ENCODE results near the gene AMH. TPM values are rescaled to one million over a fixed set of nuclear protein-coding genes. Genes with fewer than 3 reads are reported as not detected.

AMH gene
- total RNA-seq, 1 donor from 2014 or later = 79.1 TPM

GRCh38 chr19:2207008-2207407, 42.1 kb upstream of the AMH start:
- peaks cover 7% of the 10 kb centered on the region for H3K36me3 Mint-ChIP-seq (ENCODE audit: low read depth)
- no peak for TF ChIP-seq CTCF (conservative IDR thresholded peaks at IDR 0.05)
- no peak overlapping the region for H3K27ac Mint-ChIP-seq (ENCODE audit: unreplicated experiment)

DNA sequence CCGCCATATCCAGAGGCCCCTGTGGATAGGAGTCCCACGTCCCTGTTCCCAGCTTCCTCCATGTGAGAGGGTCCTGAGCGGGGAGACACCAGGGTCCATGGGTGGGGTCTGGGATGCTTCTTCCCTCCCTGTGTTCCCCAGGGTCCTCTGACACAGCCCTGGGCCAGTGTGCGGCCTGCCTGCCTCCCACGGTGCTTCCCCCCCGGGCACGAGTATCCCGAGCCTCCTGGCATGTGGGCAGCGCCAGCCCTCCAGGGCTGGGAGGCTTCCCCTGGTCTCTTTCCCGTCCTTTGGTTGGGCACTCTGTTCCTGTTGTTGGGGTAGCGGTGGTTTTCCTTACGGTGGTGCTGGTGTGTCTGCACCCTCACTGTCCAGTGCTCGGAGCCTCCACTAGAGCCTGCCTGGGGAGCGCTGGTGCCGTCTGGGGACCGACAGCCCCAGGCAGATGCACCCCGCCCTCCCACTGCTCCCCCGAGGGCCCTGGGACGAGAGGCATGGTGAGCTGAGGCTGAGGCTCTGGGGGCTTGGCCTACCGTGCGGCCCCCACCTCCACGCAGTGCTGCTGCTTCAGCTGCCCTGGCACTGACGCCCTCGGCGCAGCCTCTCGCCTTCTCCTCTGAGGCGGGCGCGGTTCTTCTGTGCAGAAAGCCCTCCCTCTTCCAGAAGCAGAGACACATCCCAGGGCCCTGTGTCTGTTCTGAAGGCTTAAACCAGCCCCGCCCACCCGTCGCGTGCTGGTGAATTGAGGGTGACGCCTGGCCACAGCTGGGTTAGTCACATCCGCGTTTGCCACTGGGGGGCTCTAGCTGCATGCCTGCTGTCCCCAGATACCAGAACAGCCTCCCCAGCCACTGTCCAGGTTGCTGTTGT, 40.9 kb upstream of the AMH start:
- no peak overlapping the region for H3K27ac Mint-ChIP-seq (ENCODE audit: unreplicated experiment)
- no peak for DNase-seq (ENCODE audit: low read depth, low spot score)
- H3K9me3 Mint-ChIP-seq = no peaks in the 10 kb centered on the region
- no peak overlapping the region for H3K4me3 Mint-ChIP-seq
- H3K27me3 Mint-ChIP-seq (ENCODE audit: low read depth) = no peaks in the 10 kb centered on the region
- peaks cover 7% of the 10 kb centered on the region for H3K36me3 Mint-ChIP-seq (ENCODE audit: low read depth)
- H3K4me1 Mint-ChIP-seq = no peaks in the 10 kb centered on the region
- TF ChIP-seq CTCF (conservative IDR thresholded peaks at IDR 0.05) = no peak

More at GRCh38 chr19:2207008-2207407, 42.1 kb upstream of the AMH start:
- Mint-ChIP-seq H3K9me3 (no peaks in the 10 kb centered on the region), H3K4me1 (no peaks in the 10 kb centered on the region), H3K4me3 (no peak overlapping the region), H3K27me3 (ENCODE audit: low read depth) (no peaks in the 10 kb centered on the region)
- DNase-seq (ENCODE audit: low read depth, low spot score) = no peak

DNA sequence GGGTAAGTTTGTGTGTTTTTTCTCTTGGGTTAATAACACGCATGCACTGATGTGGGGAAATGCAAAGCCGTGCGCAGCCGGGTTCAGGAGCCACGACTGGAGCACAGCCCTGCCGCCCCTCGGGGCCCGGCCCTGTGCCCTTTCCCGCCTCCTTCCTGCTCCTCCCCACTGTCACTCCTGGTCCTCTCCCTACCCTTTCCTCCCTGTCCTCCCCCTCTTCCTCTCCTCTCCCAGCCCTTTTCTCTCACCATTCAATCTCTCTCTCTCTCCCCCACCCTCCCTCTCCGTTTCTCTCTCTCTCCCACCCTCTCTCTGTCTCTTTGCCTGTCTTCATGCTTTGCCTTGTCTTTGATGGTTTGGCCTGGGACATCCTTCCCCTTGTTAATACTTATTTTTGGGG, 40.1 kb upstream of the AMH start:
- H3K4me3 Mint-ChIP-seq = no peak overlapping the region
- H3K4me1 Mint-ChIP-seq = no peaks in the 10 kb centered on the region

GRCh38 chr19:2209408-2209807, 39.7 kb upstream of the AMH start:
- Mint-ChIP-seq H3K4me3 (no peak overlapping the region), H3K36me3 (ENCODE audit: low read depth) (peaks cover 5% of the 10 kb centered on the region), H3K9me3 (no peaks in the 10 kb centered on the region), H3K27me3 (ENCODE audit: low read depth) (no peaks in the 10 kb centered on the region), H3K27ac (ENCODE audit: unreplicated experiment) (peak overlapping the region; percentile 62), H3K4me1 (no peaks in the 10 kb centered on the region)
- DNase-seq (ENCODE audit: low read depth, low spot score) = no peak
- TF ChIP-seq CTCF (conservative IDR thresholded peaks at IDR 0.05) = no peak

More for the DNA sequence above, 40.1 kb upstream of the AMH start:
- Mint-ChIP-seq H3K27ac (ENCODE audit: unreplicated experiment) (peak overlapping the region; percentile 62), H3K27me3 (ENCODE audit: low read depth) (no peaks in the 10 kb centered on the region), H3K9me3 (no peaks in the 10 kb centered on the region), H3K36me3 (ENCODE audit: low read depth) (peaks cover 7% of the 10 kb centered on the region)
- no peak for TF ChIP-seq CTCF (conservative IDR thresholded peaks at IDR 0.05)
- no peak for DNase-seq (ENCODE audit: low read depth, low spot score)

DNA sequence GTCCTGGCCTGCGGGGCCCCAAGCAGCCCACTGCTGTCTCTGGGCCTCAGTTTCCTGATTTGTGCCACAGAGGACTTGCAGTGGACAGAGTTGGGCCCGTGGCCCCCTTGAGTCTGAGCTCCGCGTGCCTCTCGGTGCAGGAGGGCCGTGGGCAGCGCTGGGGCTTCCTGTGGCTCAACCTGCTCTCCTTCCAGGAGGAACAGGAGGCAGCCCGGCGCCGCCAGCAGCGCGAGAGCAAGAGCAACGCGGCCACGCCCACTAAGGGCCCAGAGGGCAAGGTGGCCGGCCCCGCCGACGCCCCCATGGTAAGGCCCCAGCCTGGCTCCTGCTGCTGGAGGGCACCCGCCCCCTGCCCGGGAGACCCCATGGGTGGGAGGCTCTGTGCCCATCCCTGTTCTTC, 38.9 kb upstream of the AMH start:
- no peak for DNase-seq (ENCODE audit: low read depth, low spot score)
- no peaks in the 10 kb centered on the region for H3K9me3 Mint-ChIP-seq
- H3K27me3 Mint-ChIP-seq (ENCODE audit: low read depth) = no peaks in the 10 kb centered on the region
- no peak overlapping the region for H3K4me3 Mint-ChIP-seq
- H3K4me1 Mint-ChIP-seq = no peaks in the 10 kb centered on the region
- no peak overlapping the region for H3K27ac Mint-ChIP-seq (ENCODE audit: unreplicated experiment)
- H3K36me3 Mint-ChIP-seq (ENCODE audit: low read depth) = peaks cover 5% of the 10 kb centered on the region
- TF ChIP-seq CTCF (conservative IDR thresholded peaks at IDR 0.05) = no peak

Measured in neural crest cell (in vitro differentiated cells).